Activated T-helper 9 cell treated with anti-CD3 and anti-CD28 coated beads, Interleukin-2, amount 50 U/mL, for 16 hours (primary cell): Measurements from ENCODE around the gene TFIP11.

ENCODE experiments used
- DNase-seq: peaks from one replicate; pipeline ENCODE4 v3.0.0-alpha.2; 2020; ENCODE audit warnings: low read depth

Gene TFIP11

GRCh38 chr22:26512149-26512793 lies at the start of gene TFIP11:
Gene TFIP11, minus strand, starts transcription at chr22:26512473. Its CDS starts 2,201 bp downstream, at chr22:26510272.
- peak; percentile 88 for DNase-seq

- no peak for DNase-seq
These were observed 49.6 kb upstream of the TFIP11 start for GRCh38 chr22:26561756-26562417.

- no peak for DNase-seq
These were observed 47.8 kb upstream of the TFIP11 start for GRCh38 chr22:26559961-26560575.

GRCh38 chr22:26558248-26558895 lies 46.1 kb upstream of the TFIP11 start:
- DNase-seq = no peak

- DNase-seq = no peak
These were observed 44.6 kb upstream of the TFIP11 start for GRCh38 chr22:26556904-26557303.

GRCh38 chr22:26555478-26555877 lies 43.2 kb upstream of the TFIP11 start:
- DNase-seq = no peak

- DNase-seq = no peak
These were observed 42.7 kb upstream of the TFIP11 start for GRCh38 chr22:26554956-26555355.

GRCh38 chr22:26553056-26553752 lies 40.9 kb upstream of the TFIP11 start:
- DNase-seq = no peak

- DNase-seq = no peak
These were observed 40.2 kb upstream of the TFIP11 start for GRCh38 chr22:26552466-26552865.

- no peak for DNase-seq
These were observed 39.3 kb upstream of the TFIP11 start for GRCh38 chr22:26551568-26551967.

GRCh38 chr22:26550498-26551033 lies 38.3 kb upstream of the TFIP11 start:
- DNase-seq = no peak

GRCh38 chr22:26549902-26550497 lies 37.7 kb upstream of the TFIP11 start:
- DNase-seq = no peak

- DNase-seq = no peak
These were observed 36.7 kb upstream of the TFIP11 start for GRCh38 chr22:26548984-26549383.

GRCh38 chr22:26548303-26548702 lies 36.0 kb upstream of the TFIP11 start:
- no peak for DNase-seq

- DNase-seq = no peak
These were observed 35.6 kb upstream of the TFIP11 start for GRCh38 chr22:26547837-26548236.

GRCh38 chr22:26547426-26547825 lies 35.2 kb upstream of the TFIP11 start:
- no peak for DNase-seq

GRCh38 chr22:26546282-26546681 lies 34.0 kb upstream of the TFIP11 start:
- DNase-seq = no peak

GRCh38 chr22:26545827-26546226 lies 33.6 kb upstream of the TFIP11 start:
- DNase-seq = no peak

GRCh38 chr22:26545385-26545784 lies 33.1 kb upstream of the TFIP11 start:
- no peak for DNase-seq

GRCh38 chr22:26544489-26544888 lies 32.2 kb upstream of the TFIP11 start:
- DNase-seq = no peak

- no peak for DNase-seq
These were observed 30.6 kb upstream of the TFIP11 start for GRCh38 chr22:26542831-26543230.
